H9 (cell line): Measurements from ENCODE around the gene KCNH1. TPM values are rescaled to one million over a fixed set of nuclear protein-coding genes. Genes with fewer than 3 reads are reported as not detected.

ENCODE experiments used
- DNase-seq: peaks from one replicate; pipeline ENCODE4 v3.0.0-alpha.2; 2017
- H2AFZ ChIP-seq: one replicate; pipeline ENCODE4 v1.6.1; 2013; ENCODE audit warnings: mild to moderate bottlenecking, low read length, control low read depth, moderate library complexity
- H2AK5ac ChIP-seq: 2 replicates; pipeline ENCODE4 v1.6.1; 2013; ENCODE audit warnings: low read length, control low read depth, mixed read lengths; ENCODE audit not compliant: insufficient read length
- H2BK120ac ChIP-seq: one replicate; pipeline ENCODE4 v1.6.1; 2013; ENCODE audit warnings: low read depth, mild to moderate bottlenecking, low read length, control low read depth, inconsistent platforms; ENCODE audit not compliant: poor library complexity, severe bottlenecking
- H2BK12ac ChIP-seq: 2 replicates; pipeline ENCODE4 v1.6.1; 2013; ENCODE audit warnings: low read length, control low read depth, mixed read lengths, low read depth; ENCODE audit not compliant: insufficient read length
- H2BK15ac ChIP-seq: 2 replicates; pipeline ENCODE4 v1.6.1; 2013; ENCODE audit warnings: low read depth, low read length, control low read depth
- H2BK20ac ChIP-seq: one replicate; pipeline ENCODE4 v1.6.1; 2013; ENCODE audit warnings: low read depth, mild to moderate bottlenecking, low read length, control low read depth, inconsistent platforms; ENCODE audit not compliant: poor library complexity, severe bottlenecking
- H2BK5ac ChIP-seq: 2 replicates; pipeline ENCODE4 v1.6.1; 2013; ENCODE audit warnings: low read length, control low read depth, mixed read lengths; ENCODE audit not compliant: insufficient read length
- H3K14ac ChIP-seq: 2 replicates; pipeline ENCODE4 v1.6.1; 2013; ENCODE audit warnings: low read length, control low read depth; ENCODE audit not compliant: insufficient read depth
- H3K18ac ChIP-seq: 2 replicates; pipeline ENCODE4 v1.6.1; 2013; ENCODE audit warnings: low read depth, mild to moderate bottlenecking, mixed read lengths, low read length, control low read depth; ENCODE audit not compliant: insufficient read length
- H3K23ac ChIP-seq: 2 replicates; pipeline ENCODE4 v1.6.1; 2013; ENCODE audit warnings: low read length, control low read depth, mixed read lengths, low read depth; ENCODE audit not compliant: insufficient read length
- H3K23me2 ChIP-seq: 2 replicates; pipeline ENCODE4 v1.6.1; 2013; ENCODE audit warnings: low read depth, mild to moderate bottlenecking, mixed read lengths, low read length, control low read depth; ENCODE audit not compliant: insufficient read length, poor library complexity, severe bottlenecking
- H3K27ac ChIP-seq: 2 replicates; pipeline ENCODE4 v1.5.1; 2013; ENCODE audit warnings: low read length, control low read depth, mixed read lengths, low read depth; ENCODE audit not compliant: insufficient read length
- H3K27me3 ChIP-seq: 2 replicates; pipeline ENCODE4 v1.6.1; 2013; ENCODE audit warnings: low read length, control low read depth, inconsistent platforms; ENCODE audit not compliant: insufficient read depth
- H3K4ac ChIP-seq: 2 replicates; pipeline ENCODE4 v1.6.1; 2013; ENCODE audit warnings: low read depth, mild to moderate bottlenecking, control low read depth, inconsistent platforms, low read length, moderate library complexity
- H3K4me1 ChIP-seq: 2 replicates; pipeline ENCODE4 v1.6.1; 2013; ENCODE audit warnings: low read length, control low read depth, inconsistent platforms; ENCODE audit not compliant: insufficient read depth
- H3K4me2 ChIP-seq: 2 replicates; pipeline ENCODE4 v1.6.1; 2013; ENCODE audit warnings: low read length, control low read depth, mixed read lengths; ENCODE audit not compliant: insufficient read length, insufficient read depth
- H3K56ac ChIP-seq: 2 replicates; pipeline ENCODE4 v1.6.1; 2013; ENCODE audit warnings: low read depth, mild to moderate bottlenecking, mixed read lengths, low read length, control low read depth; ENCODE audit not compliant: insufficient read length
- H3K79me1 ChIP-seq: 2 replicates; pipeline ENCODE4 v1.6.1; 2013; ENCODE audit warnings: low read depth, mild to moderate bottlenecking, moderate library complexity, low read length, control low read depth, inconsistent platforms; ENCODE audit not compliant: insufficient read depth, poor library complexity, severe bottlenecking
- H3K79me2 ChIP-seq: 2 replicates; pipeline ENCODE4 v1.6.1; 2013; ENCODE audit warnings: low read length, control low read depth, inconsistent platforms; ENCODE audit not compliant: insufficient read depth
- H3K9ac ChIP-seq: 2 replicates; pipeline ENCODE4 v1.6.1; 2013; ENCODE audit warnings: low read length, control low read depth, mixed read lengths; ENCODE audit not compliant: insufficient read length; ENCODE audit errors: extremely low read depth
- H3K9me3 ChIP-seq: one replicate; pipeline ENCODE4 v1.6.1; 2013; ENCODE audit warnings: low read depth, low read length, inconsistent platforms; ENCODE audit not compliant: control insufficient read depth
- H3T11ph ChIP-seq: one replicate; pipeline ENCODE4 v1.6.1; 2013; ENCODE audit warnings: mild to moderate bottlenecking, low read length, control low read depth, inconsistent platforms
- H4K20me1 ChIP-seq: one replicate; pipeline ENCODE4 v1.6.1; 2013; ENCODE audit not compliant: control insufficient read depth, insufficient read length, insufficient read depth
- H4K5ac ChIP-seq: 2 replicates; pipeline ENCODE4 v1.6.1; 2013; ENCODE audit warnings: low read depth, mild to moderate bottlenecking, mixed read lengths, low read length, control low read depth; ENCODE audit not compliant: insufficient read length
- H4K8ac ChIP-seq: replicated peaks from 2 replicates; pipeline ENCODE4 v1.6.1; 2013; ENCODE audit warnings: low read length, control low read depth, mixed read lengths, low read depth; ENCODE audit not compliant: insufficient read length
- H4K91ac ChIP-seq: 2 replicates; pipeline ENCODE4 v1.6.1; 2013; ENCODE audit warnings: low read depth, mild to moderate bottlenecking, moderate library complexity, mixed read lengths, low read length, control low read depth; ENCODE audit not compliant: insufficient read length
- H3K27ac Mint-ChIP-seq, 3 experiments: 2 replicates in 2 of 3; 3 replicates in 1 of 3; pipeline ENCODE4 v1.8.0; 2020 to 2021; ENCODE audit warnings: mixed read lengths in 3 of 3, mild to moderate bottlenecking in 1 of 3, moderate library complexity in 1 of 3
- H3K27me3 Mint-ChIP-seq: 2 replicates; pipeline ENCODE4 v1.8.0; 2021; ENCODE audit warnings: low read depth, mild to moderate bottlenecking, moderate library complexity, mixed read lengths
- H3K36me3 Mint-ChIP-seq, 3 experiments: 2 replicates in 2 of 3; 3 replicates in 1 of 3; pipeline ENCODE4 v1.8.0; 2020 to 2021; ENCODE audit warnings: low read depth in 3 of 3, mixed read lengths in 3 of 3; ENCODE audit not compliant: insufficient read depth in 1 of 3
- H3K4me1 Mint-ChIP-seq, 2 experiments: 2 replicates each; pipeline ENCODE4 v1.8.0; 2020; ENCODE audit warnings: mixed read lengths in 2 of 2
- H3K4me3 Mint-ChIP-seq, 2 experiments: 2 replicates in 1 of 2; 3 replicates in 1 of 2; pipeline ENCODE4 v1.8.0; 2020 to 2021; ENCODE audit warnings: mild to moderate bottlenecking in 2 of 2, mixed read lengths in 2 of 2, moderate library complexity in 1 of 2
- H3K9me3 Mint-ChIP-seq, 2 experiments: 2 replicates in 1 of 2; 3 replicates in 1 of 2; pipeline ENCODE4 v1.8.0; 2020; ENCODE audit warnings: mild to moderate bottlenecking in 2 of 2, mixed read lengths in 2 of 2, moderate library complexity in 1 of 2
- CTCF ChIP-seq: fragments of 200-600 bp; sonication (generic); conservative IDR thresholded peaks from 3 replicates; pipeline ENCODE4 v1.8.0; 2021; ENCODE audit warnings: antibody characterized with exemption, mild to moderate bottlenecking
- WGBS: extraction: QIAGEN DNeasy Blood & Tissue Kit; methylation state at CpG from one replicate; pipeline ENCODE4 v1.1.7; 2013; ENCODE audit warnings: missing lambda C conversion rate, low lambda C conversion rate, mixed read lengths; ENCODE audit not compliant: insufficient read length; ENCODE audit errors: extremely low coverage; 5-methylcytosine and 5-hydroxymethylcytosine counted together
- total RNA-seq: library from RNA; stranded (reverse); gene quantifications from 2 replicates; pipeline ENCODE4 v1.2.1, GENCODE V29; 2021

KCNH1 gene
- total RNA-seq, 1 experiment from 2014 or later = 0.11 TPM

- no peak overlapping the region for H3K4ac ChIP-seq
- no peak overlapping the region for H2BK20ac ChIP-seq
- no peak for DNase-seq
- no peak overlapping the region for H2AFZ ChIP-seq
- Mint-ChIP-seq H3K4me1 (peaks cover 7 to 17% of the 10 kb centered on the region in 2 experiments), H3K4me3 (no peak overlapping the region), H3K27ac (no peak overlapping the region), H3K9me3 (no peaks in the 10 kb centered on the region), H3K27me3 (no peaks in the 10 kb centered on the region; the same call in none of the 2 replicates), H3K36me3 (no peaks in the 10 kb centered on the region)
- no peak overlapping the region for H2BK5ac ChIP-seq
- no peak overlapping the region for H3K23ac ChIP-seq
- H3K4me1 ChIP-seq = no peaks in the 10 kb centered on the region
- H4K5ac ChIP-seq = no peak overlapping the region
- H3K9me3 ChIP-seq = no peaks in the 10 kb centered on the region
- H4K8ac ChIP-seq = no peak overlapping the region
- H3K79me2 ChIP-seq = no peaks in the 10 kb centered on the region
- H4K20me1 ChIP-seq = no peaks in the 10 kb centered on the region
- no peak overlapping the region for H3K56ac ChIP-seq
- H3T11ph ChIP-seq = no peak overlapping the region
- no peak overlapping the region for H2BK15ac ChIP-seq
- no peak overlapping the region for H2BK120ac ChIP-seq
- H3K4me2 ChIP-seq = no peak overlapping the region
- H4K91ac ChIP-seq = no peak overlapping the region
- H2AK5ac ChIP-seq = no peak overlapping the region
- no peak for TF ChIP-seq CTCF
- no peak overlapping the region for H2BK12ac ChIP-seq
- H3K79me1 ChIP-seq = no peaks in the 10 kb centered on the region
- no peak overlapping the region for H3K9ac ChIP-seq
- H3K23me2 ChIP-seq = no peaks in the 10 kb centered on the region
- no CpG with 5 or more reads among the region's 2 CpGs for WGBS
- H3K18ac ChIP-seq = no peak overlapping the region
- H3K14ac ChIP-seq = no peak overlapping the region
- H3K27me3 ChIP-seq = no peaks in the 10 kb centered on the region
- no peak overlapping the region for H3K27ac ChIP-seq
These were observed 356.0 kb downstream of the KCNH1 start for GRCh38 chr1:210777914-210778313.
